Left renal cortex interstitium (tissue), 4 donors: ENCODE data around the gene SIK3. TPM values are rescaled to one million over a fixed set of nuclear protein-coding genes. Genes with fewer than 3 reads are reported as not detected.
A peak's percentile ranks its signal among the peaks of the same experiment; 100 is the strongest.
"Not testable (repeated sequence)": the region's sequence is repeated elsewhere in the genome, so short reads cannot be mapped to it uniquely, and the experiment has no call there.

Experiments
- DNase-seq, 4 donors: peaks; one replicate each; pipeline ENCODE4 v3.0.0-alpha.2; 2013; ENCODE audit warnings: low read depth in 4 of 4, low spot score in 2 of 4, missing footprints in 1 of 4
- polyA plus RNA-seq, 4 donors: library from polyadenylated mRNA; unstranded; fragments of 120-200 nt; gene quantifications; one replicate each; pipeline ENCODE4 v1.2.1, GENCODE V29; 2013; ENCODE audit not compliant: insufficient read length in 4 of 4

The SIK3 gene
- 10 to 100 TPM; 26.1 to 50.9 (median 35.8) TPM for polyA plus RNA-seq

DNA sequence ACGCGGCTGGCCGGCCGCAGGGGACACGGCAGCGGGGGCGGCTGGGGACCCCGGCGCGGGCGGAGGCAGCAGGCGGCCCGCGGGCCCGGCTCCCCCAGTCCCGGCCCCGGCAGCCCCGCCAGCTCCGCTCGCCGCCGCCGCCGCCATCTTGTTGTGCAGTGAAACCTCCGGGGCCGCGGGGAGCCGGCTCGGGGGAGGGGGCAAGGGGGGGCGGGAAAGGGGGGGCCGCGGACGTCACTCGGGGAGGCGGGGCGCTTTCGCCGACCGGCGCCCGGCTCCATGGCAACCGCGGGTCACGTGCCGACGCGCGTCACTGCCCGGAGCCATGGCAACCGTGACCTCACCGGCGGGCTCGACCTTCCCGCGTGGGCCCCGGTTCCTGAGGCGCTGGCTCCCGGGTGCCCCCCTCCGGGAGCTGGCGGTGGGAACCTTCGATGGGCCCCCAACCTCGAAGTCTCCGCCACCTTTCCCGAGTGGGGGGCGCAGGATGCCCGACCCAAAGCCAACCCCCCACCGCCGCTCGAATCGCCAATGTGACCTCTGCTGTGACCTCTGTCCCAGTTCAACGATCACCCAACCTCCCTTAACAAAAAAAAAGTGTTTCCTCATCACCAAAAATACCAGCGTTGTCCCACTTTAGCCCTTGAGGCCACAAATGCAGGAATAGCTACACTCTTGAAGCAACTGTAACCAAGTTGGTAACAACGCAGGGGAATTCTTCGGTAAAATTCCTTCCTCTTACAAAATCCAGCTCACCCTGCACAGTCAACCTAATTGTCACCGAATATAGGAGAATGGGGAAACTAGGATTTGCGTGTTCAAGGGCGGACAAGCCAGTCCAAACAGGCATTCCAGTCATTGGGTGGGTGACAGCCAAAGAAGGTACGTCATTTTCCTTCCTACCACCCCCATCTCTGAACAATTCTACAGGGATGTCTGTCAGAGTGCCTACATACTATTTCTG lies at the start of gene SIK3:
SIK3 (minus strand) TSS at position 160 of the 964 bp plus-strand sequence; CDS start at position 147, 13 bp downstream.
- peak; percentile 69 to 82 (median 76) for DNase-seq

DNA sequence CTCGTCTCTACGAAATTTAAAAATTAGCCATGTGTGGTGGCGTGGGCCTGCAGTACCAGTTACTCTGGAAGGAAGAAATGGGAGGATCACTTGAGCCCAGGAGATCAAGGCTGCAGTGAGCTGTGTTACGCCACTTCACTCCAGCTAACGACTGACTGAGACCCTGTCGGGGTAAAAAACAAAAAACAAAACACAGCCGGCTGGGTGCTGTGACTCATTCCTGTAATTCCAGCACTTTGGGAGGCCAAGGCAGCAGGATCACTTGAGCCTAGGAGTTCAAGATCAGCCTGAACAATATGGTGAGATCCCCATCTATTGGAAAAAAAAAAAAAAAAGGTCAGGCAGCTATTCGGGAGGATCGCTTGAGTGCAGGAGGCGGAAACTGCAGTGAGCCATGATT lies 48.3 kb upstream of the SIK3 start:
- DNase-seq, result no peak

DNA sequence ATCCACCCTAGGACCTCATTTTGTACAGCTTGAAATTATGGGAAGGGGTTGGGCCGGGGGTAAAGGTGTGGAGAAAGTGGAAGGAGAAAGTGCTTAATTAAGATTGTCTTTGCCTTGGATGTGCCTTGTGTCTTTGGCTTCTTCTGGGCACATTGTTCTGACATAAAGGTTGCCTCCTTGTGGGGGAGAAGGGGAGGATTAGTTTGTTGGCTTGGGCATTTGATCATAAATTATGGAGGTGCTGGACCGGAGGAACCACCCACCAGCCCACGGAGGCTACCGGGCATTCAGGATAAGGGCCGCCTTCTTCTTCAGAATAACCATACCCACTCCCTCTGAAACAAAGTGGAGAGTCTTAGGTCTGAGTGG lies 47.1 kb upstream of the SIK3 start:
- DNase-seq, result peak; percentile 35 to 46 (median 40)

DNA sequence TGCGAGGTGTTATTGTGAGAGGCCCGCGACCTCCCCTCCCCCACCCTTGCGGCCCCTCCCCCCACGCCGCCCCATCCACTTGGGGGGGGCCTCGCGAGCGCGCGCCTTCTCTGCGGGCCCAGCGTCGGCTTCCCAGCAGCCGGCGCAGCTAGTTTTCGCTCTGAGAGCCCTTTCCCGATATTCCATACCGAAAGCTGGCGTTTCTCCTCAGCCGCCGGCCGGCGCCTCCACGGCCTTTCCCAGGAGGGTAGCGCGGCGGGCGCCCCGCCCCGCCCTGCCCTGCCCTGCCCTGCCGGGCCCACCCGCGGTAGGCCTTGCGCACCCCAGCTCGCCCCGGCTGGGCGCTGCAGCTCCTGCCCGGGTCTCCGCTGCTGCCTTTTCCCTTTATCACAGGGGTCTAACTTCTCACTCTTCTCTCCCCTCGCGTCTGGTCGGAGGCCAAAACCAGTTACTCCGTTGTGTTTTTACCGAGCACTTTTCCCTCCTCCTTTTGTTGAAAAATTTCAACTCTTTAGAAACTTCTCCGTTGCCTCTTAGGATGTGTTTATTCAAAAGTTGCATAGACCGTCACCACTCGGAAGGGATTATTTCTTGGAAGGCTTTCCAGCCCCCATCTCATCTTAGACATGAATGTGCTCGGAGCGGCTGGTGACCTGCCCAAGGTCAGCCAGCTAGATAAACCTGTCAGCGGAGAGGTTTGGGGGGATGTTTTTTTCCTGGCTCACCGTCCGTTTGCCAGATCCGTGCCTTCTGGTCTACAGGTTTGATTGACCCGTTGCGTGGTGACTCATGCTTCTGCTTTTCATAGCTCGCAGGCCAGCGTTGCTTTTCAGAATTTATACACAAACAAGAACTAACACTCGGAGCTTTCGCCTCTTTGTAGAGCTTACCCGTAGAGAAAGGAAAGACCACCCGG lies 46.5 kb upstream of the SIK3 start:
- peak in 3 of 4 donors; percentile 24 to 43 (median 26) for DNase-seq

DNA sequence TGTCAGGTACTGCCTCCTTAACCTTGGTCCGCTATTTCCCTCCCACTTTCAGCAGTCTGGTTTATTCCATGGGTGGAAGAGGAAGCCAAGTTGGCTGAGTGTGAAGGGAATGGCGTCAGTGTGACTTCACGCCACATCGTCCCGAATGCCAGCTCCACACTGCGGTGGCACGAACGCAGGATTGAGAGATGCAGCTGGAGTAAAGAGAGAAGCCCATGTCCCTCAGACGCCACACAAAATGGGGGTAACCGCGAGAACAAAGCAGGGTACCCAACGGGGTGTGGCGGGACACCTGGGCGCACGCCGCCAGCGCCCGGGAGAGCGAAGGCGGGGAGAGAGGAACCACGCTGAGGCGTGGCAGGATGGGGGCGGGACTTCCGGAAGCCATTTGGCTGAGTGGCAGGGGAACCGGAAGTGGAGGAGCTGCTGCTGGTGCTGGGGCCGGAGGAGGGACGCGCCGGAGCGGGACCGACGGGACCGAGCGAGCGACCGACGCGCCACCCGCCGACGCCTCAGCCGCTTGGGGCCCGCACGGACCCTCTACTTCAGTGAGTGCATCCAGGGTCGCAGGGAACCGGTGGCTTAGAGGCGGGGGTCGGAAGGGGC lies 45.7 kb upstream of the SIK3 start, which contains the start of gene PAFAH1B2:
PAFAH1B2 (plus strand) TSS at position 417 of the 606 bp plus-strand sequence. CDS start 8,161 bp downstream, outside the sequence.
- peak; percentile 85 to 91 (median 90) for DNase-seq

DNA sequence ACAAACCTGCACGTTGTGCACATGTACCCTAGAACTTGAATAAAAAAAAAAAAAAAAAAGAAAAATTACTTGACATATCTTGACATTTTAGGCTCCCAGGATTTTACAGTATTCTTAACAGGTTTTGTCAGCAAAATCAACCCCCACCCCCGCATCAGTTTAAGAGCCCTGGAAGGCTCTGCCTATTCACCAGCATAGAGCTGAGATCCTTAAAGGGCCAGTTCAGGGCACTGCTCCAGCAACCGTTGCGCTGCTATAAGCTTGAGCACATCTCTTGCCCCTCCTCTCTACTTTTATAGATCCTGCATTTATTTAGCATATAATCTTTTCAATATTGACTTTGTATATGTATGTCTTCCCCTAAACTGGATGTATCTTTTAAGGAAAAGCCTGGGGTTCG lies 45.2 kb upstream of the SIK3 start:
- DNase-seq, result peak in 3 of 4 donors; percentile 31 to 52 (median 35)

DNA sequence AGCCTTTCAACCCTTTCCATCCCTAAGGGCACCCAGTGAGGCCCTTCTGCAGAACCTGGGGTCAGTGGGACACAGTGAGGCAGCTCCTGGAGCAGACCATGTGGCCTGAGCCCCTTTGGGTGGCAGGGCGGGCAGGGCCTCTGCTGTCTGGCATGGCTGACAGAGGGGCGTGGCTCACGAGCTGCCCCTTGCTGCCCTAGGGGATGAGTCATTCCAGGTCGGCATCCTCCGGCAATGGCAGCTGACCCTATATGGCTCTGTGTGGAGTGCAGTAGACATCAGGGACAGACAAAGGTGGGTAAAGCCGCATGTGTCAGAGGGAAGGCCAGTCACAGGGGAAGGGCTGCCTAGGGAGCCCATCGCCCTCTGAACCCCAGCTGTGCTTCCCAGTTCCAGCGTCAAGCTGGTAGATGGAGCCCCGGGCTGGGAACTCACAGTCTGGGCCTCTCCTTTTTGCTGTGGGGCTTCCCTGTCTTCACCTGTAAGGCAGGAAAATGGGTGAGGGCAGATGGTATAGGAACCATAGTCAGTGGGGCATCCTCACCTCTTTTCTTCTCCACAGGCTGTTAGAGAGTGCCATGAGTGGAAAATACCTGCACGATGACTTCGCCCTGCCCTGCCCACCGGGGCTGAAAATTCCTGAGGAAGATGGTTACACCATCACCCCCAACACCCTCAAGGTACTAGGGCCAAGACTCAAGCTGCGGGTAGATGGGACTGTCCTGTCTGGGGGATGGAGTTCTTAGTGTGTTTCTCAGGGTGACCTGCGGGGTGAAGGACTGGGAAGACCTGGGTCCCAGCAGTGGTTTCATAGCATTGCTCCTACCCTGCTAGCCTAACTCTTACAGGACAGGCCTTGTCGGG lies 39.2 kb upstream of the SIK3 start:
- not testable (repeated sequence) for DNase-seq

DNA sequence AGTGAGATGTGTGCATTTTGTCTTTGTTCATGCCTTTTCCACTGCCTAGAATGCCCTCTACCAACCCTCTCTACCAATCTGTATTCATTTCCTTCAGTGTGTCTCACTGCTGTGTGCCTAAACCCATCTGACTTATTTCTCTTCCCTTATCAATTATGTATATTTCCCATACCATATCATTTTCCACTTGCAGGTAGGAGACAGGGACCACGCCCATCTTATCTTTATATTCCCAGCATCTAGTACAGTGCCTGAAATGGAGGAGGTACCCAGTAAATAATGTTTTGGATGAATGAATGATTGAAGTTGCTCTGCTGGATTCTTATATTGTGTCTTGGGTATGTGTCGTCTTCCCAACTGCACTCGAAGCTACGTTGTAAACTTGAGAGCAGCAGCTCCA lies 36.8 kb upstream of the SIK3 start:
- DNase-seq, result not testable (repeated sequence)

DNA sequence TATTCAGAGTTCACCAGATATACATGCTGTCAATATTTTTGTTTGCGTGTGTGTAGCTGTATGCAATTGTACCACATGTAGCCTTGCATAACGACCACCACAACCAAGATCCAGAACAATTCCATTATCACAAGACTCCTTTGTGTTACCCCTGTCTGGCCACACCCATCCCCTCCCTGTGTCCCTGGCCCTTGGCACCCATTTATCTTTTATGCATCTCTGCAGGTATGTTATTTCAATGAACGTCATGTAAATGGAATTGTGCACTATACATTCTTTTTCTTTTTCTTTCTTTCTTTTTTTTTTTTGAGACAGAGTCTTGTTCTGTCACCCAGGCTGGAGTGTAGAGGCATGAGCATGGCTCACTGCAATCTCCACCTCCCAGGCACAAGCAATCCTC lies 36.2 kb upstream of the SIK3 start:
- no peak for DNase-seq

DNA sequence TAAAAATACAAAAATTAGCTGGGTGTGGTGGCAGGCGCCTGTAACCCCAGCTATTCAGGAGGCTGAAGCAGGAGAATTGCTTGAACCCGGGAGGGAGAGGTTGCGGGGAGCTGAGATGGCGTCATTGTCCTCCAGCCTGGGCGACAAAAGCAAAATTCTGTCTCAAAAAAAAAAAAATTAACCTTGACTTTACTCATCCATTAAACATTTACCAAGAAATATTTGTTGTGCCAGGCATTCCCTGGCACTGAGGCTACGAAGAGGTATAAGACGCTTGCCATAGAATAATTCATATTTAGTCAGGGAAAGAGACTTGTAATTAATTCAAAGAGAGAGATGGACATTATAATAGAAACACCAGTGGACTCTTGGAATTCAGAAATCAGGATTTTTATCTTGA lies 32.7 kb upstream of the SIK3 start:
- no peak for DNase-seq

DNA sequence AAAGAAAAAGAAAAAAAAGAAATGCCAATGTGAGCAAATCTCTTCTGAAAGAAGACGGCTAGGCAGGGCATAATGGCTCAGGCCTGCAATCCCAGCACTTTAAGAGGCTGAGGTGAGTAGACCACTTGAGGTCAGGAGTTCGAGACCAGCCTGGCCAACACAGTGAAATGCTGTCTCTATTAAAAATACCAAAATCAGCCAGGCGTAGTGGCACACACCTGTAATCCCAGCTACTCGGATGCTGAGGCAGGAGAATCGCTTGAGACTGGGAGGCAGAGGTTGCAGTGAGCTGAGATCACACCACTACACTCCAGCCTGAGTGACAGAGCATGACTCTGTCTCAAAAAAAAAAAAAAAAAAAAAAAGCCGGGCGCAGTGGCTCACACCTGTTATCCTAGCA lies 32.2 kb upstream of the SIK3 start:
- not testable (repeated sequence) for DNase-seq

DNA sequence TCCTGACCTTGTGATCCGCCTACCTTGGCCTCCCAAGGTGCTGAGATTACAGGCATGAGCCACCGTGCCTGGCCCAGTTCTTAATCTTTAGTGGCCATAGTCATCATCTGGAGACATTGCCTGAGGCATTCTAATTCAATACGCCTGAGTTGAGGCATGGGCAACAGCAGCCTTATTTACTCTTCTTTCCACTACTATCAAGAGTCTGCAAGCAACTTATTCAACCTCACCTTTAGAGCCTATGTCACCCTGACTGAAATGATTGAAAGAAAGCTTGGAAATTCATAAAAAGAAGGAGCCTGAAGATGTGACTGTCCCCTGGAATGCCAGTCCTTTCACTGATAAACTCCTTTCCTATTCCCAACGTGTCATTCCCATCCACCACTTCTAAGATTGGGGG lies 30.1 kb upstream of the SIK3 start:
- no peak for DNase-seq

DNA sequence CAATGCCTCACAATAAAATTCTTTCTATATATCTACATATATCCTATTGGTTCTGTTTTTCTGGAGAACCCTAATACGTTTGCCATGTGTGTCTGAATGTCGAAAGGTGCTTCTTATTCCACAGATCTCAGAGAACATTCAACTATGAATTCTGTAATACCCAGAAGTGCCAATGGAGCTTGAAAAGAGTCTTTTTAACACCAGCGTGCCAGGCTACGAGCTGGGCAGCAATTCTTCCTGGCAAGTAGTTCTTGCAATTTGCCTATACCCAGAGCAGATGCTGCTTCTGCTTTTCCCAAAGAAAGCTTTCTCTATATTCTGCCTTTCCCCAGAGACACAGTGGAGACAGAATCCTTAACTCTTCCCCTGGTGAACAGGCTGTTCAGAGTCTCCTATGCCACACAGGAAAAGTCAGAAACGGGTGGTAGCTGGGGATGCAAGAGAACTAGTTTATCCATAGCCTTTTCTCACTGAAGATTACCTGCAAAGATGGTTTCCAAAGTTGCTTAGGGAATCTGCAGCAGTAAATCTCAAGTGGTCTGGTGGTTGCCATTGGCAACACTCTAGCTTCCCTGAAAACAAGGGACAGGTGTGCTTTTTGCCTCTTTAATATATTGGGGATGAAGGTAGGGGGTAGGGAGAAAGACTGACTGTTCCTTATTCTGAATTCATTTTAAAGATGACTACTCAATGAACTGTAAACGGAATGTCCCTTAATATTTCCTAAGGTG lies 29.1 kb upstream of the SIK3 start:
- DNase-seq, result no peak

DNA sequence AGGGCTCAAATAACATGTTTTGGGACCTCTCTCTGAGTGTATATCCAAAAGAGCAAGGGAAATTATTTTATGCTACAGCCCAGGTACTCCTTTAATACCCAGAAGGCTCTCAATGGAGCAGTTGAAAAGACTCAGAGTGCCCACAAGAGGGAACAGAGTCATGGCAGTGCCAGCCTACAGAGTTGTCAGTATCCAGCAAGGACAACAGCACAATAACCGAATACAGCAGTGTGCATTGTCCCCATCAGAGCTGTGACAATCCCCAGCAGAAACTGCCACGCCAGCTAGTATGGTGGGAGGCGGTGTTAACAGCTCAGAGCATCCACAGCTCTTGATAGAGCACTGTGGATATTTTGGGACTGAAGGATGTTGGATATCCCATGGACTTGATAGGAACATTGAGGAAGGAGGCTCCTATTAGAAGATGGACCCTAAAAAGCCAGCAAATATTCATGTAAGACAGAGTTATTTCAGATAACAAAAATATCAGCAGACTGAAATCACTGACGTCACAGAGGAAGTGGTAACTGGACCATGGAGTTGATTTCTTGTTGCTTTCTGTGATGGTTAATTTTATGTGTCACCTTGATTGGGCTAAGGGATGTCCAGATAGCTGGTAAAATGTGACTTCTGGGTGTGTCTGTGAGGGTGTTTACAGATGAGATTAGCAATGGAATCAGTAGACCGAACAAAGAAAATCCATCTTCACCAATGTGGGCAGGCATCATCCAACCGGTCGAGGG lies 28.2 kb upstream of the SIK3 start:
- DNase-seq, result no peak

DNA sequence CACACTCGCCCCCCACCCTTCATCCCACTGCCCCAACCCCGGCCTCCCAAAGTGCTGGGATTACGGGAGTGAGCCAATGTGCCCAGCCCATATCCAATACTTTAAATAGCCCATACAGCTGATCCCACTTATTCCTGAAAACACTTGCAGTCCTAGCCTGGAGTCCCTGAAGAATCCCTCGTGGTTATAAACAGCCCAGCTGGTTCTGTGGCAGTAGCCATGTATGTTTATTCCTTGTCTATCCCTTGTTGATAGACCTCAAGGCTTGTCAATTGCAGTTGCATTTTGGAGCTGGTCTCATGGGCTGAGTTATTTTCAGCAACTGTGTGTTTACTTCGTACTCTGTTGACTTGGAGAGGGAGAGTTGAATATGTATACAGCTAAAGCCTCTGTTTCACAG lies 24.3 kb upstream of the SIK3 start:
- no peak for DNase-seq

DNA sequence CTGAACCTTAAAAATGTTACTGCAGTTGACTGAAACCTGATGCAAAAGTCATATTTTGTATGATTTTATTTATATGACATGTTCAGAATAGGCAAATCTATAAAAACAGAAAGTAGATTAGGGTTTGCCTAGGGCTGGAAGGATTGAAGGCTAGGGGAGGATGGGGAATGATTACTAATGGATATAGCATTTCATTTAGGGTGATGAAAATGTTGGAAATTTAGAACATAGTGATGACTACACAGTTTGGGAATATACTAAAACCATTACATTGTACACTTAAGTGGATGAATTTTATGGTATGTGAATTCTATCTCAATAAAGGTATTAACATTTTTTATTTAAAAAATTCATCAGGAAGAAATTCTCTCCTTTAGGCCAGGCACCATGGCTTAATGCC lies 22.9 kb upstream of the SIK3 start:
- DNase-seq, result no peak

DNA sequence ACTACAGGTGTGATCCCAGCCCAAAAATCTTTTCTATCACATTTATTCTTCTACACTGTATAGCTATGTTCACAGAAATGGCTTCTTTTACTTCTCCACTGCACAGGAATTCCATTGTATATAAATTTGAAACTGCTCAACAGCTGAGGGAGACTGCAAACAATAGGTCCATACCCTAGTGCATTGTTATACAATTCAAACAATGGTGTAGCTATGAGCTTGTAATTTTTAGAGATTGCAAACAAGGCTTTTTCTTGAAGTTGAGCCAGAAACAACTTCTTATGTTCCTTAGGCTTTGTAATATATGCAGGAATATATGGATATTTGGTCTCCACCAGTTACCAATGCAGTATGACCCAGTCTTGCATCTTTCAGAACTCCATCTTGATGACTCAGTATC lies 19.5 kb upstream of the SIK3 start:
- no peak for DNase-seq

DNA sequence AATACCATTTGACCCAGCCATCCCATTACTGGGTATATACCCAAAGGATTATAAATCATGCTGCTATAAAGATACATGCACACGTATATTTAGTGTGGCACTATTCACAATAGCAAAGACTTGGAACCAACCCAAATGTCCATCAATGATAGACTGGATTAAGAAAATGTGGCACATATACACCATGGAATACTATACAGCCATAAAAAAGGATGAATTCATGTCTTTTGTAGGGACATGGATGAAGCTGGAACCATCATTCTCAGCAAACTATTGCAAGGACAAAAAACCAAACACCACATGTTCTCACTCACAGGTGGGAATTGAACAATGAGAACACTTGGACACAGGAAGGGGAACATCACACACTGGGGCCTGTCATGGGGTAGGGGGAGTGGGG lies 14.7 kb upstream of the SIK3 start:
- not testable (repeated sequence) for DNase-seq
